ENCODE measurements around the gene NTSR1.

NTSR1 gene

DNA sequence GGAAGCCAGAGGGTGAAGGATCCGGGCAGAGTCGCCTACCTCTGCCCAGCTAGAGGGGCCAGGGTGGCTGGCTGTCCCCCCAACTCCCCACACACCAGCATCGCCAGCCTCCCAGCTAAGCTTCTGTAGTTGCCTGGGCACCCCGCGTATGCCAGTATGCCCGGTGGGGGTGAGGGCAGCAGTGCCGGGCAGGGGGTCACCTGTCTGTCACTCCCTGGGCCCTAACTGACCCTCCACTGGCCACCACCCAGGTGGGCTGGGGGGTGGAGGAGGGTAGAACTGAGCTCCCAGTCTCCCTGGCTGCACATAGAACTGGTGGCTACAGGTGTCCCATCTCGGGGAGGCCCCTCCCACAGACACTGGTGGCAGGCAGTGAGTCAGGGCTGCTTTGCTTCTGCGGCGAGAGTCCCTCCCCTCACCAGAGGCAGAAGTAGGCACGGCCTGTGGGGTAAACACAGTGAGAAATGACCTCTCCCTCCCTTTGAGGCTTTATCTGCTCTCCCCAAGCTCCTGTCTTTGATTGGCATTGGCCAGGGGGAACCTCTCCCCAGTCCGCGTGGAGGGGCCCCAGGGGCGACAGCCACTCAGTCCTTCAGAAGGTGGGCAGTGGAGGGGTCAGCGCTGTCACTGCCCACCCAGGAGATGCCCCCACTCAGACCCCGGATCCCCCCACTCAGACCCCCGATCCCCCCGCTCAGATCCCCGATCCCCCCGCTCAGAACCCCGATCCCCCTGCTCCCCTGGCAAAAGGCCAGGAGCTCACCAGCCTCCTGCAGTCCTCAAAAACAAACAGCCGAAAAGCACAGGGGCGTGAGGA, 2.5 kb downstream of the NTSR1 start:
- no peak for DNase-seq

DNA sequence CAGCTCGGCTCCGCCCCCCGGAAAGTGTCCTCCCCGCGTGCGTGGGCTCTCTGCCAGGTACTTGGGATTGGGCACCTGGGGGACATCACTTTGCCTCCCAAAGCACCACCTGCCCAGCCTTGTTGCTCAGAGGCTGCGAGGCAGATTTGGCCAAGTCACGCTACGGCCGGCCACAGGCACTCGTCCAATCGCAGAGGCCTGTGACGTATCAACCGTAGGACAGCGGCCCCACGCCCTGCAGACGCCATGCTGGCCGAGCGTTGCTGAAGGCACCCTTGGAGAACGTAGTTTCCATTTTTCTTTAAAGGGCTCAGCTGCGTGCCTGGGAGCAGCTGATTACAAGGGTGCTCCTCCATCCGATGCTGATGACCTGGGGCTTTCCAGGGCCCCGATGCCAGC, 3.1 kb downstream of the NTSR1 start:
- no peak for DNase-seq

DNA sequence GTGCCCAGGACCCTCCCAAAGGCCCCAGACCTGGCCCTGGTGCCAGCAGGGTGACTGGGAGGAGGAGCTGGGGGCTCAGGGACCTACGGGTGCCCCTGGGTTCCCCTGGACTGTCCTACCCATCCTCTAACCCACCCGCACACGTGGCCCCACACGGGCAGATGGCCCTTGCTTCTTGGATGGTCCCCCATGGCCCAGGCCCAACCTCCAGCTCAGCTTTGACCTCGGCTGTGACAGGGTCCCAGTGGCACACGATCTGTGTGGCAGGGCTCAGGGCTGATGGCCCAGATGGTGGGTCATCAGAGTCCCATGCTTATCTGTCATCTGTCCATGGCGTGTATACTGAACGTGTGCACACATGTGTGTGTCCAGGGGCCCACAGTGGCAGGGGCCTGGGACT, 4.0 kb downstream of the NTSR1 start:
- DNase-seq, result no peak

DNA sequence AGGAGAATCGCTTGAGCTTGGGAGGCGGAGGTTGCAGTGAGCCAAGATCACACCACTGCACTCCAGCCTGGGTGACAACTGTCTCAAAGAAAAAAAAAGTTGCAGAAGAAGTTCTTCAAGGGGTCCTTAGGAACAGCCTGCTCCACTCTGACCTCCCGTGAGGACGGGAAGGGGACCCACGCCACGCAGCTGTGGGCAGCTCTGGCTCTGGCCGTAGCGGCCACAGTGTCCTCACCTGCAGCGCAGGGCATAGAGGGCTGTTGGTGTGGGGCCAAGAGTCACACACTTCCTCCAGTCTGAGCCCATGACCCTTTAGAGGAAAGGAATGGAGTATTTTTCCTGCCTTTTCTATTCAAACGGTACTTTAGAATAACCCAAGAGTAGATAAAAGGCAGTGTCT, 5.4 kb downstream of the NTSR1 start:
- no peak for DNase-seq

DNA sequence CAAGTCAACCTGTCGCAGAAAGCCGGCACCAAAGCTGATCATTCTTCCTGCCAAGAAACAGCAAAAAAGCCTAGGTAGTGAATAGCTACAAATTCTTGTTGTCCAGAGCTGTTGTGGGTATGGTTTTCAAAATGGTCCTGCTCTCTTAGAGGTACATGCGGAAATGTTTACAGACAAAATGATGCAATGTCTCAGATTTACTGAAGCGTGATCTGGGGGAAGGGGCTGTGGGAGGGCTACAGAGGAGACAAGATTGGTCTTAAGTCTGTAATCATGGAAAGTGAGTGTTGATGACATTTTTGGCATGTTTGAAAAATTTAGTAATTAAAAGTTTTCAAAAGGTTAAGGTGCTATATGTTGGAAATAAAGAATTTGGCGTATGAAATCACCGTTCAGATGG, 6.2 kb downstream of the NTSR1 start:
- no peak for DNase-seq

DNA sequence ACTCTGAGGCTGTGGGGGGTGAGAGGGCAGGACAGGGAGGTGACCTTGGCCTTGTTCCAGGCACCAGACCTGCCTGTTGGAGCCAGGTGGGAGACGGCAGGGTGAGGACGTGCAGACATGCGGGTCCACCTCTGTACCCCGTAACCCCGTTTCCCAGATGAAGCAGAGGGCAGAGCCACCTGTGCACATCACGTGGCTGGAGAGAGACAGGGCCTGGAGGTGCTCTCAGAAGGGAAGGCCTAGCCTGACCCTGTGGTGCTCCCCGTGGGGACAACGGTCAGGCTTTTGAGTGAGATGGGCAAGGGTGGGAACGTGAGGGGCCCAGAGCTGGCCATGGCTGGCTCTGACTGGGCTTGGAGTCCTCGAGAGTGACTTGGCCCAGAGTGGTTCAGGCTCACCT, 6.6 kb downstream of the NTSR1 start:
- DNase-seq, result no peak

DNA sequence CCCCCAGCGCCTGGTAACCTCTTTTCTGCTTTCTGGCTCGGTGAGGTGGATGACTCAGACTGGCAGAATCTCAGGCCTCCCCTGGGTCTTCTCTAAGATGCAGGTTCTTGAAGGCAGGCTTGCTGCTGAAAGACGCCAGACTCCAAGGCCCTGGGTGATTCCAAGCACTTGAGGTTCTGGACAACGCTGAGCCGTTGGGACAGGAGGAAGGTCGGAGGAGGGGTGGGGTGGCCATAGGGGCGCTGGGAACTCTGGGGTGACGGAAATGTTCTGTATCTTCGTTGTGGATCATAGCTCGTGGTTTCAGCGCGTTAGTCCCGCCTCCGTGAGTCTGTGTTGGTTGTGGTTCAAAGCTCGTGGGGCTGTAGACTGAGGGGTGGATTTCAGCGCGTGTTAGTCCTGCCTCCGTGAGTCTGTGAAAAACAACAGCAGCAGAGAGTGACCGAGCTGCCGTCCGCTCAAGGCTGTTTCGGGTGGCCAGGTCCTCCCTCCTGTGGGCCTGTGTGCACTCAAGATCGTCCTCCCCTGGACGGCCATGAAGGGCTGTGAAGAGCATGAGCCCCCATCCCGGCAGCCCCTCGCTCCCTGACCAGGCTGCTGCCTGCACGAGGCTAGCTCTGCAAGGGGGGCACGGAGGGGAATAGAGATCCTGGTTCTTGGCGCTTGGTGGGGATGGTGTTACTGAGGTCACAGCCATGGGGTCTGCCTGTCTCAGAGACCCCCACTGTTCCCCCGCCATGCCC, 7.7 kb downstream of the NTSR1 start:
- no peak for DNase-seq

DNA sequence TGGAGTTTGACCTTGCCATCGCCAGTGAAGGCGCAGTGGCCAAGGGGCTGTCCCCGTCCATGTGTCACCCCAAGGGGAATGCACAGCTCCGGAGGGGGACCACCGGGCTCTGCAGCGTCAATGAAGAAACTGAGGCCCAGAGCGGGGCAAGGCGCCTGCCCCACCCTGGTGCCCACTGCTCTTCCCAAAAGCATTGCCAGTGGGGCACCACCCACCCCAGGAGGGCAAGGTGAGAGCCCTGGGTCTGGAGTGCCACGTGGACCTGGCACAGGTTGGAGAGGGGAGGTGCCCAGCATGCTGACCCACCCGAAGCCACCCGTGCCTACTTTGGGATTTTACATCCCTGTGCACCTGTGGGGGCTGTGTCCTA, 8.3 kb downstream of the NTSR1 start:
- no peak for DNase-seq

DNA sequence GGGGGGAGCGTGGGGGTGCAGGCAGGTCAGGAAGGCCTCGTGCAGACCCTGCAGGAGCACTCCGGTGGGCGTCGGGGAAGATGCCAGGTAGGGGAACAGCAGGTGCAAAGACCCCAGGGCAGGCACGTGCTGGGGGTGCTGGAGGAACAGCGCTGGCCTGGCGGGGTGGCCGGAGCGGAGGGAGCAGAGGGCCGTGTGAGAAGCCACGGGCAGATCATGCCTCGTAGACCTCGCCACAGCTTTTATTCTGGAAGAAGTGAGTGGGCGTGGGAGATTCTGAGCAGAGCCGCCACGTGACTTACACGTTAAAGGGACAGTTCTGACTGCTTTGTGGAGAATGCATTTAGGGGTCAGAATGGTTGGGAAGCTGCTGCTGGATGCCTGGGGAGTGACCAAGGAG, 9.3 kb downstream of the NTSR1 start:
- no peak for DNase-seq

DNA sequence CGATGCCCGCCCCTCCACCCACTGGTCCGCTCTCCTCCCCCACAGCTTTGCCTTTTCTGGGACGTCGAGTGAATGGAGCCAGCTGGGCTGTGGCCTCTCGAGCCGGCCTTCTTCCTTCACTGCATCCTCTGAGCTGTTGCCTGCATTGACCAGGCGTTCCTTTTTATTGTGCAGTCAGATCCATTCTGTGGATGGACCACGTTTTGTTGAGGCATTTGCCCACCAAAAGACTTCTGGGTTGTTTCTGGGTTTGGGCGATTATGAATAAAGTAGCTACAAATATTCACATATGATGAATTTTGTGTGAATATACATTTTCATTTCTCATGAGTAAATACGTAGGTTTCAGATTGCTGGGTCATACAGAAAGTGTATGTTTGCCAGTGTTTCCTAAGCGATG, 9.9 kb downstream of the NTSR1 start:
- DNase-seq, result no peak

DNA sequence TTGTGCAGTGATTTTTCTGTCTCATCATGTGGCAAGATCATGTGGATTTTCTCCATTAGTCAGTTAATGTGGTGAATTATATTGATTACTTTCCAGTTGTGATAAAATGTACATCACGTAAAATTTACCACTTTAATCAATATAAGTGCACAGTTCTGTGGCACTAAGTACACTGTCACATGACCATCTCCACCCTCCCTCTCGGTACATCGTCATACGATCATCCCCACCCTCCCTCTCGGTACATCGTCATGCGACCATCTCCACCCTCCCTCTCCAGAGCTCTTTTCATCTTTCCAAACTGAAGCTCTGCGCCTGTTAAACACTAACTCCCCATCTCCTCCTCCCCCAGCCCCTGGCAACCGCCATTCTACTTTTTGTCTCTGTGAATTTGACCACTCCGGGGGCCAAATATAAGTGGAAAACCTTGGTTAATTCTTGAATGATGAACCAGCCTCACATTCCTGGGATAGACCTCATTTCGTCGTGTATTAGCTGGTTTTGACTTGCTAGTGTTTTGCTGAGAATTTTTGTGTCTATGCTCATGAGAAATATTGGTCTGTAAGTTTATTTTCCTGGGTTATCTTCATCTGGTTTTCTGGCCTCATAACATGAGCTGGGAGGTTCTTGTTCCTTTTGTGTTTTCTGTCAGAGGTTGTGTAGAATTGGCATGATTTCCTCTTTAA, 10.8 kb downstream of the NTSR1 start:
- peak; percentile 14 for DNase-seq

DNA sequence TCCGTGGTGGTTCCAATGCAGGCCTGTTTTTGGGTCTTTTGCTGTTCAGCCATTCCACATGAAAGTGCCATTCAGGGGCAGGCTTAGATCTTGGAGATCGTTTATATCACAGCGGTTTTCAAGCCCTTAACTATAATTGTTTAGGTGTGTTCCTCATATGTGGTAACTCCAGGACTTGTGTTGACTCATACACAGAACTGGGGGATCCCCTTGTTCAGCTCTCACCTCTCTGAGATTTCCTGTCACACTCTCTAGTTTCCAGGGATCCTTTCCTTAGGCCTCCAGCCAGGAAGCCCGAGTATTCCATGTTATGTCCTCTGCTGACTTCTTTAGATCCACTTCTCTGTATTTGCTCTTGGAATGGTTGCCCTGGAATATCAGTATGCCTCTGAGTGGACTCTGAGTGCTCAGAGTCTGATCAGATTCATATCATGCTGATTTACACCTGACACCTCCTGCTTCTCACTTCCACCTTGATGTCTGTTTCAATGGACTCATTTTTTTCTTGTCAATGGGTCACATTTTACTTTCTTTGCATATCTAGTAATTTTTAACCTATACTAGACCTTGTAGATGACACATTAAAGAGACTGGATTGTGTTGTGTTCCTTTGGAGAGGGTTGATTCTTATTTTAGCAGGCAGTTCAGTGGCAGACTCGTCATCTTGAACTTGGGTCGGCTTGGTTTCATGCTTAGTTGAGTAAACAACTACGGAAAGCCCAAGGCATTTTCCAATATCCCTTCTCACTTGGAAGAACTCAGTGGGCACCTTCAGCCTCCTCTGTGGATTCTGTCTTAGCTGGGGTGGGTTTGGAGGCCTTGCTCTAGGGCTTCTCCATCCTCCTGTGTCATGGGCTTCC, 13.1 kb downstream of the NTSR1 start:
- DNase-seq, result no peak

DNA sequence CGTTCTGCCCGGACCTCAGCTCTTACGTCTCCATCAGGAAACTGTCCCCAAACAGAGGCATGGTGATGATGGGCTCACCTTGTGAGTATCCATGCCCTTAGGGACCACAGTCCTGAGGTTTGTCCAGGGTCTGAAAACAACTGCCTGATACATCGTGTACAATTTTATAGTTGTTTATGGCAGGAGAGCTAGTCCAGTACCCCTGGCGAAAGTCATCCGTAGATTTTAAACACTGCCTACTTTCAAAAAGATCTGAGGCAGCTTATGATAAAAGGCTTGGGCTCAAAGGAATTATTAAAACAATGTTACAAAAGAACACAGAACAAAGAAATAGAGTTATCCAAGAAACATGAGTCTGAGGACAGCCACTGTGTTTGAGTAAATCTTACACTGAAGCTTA, 14.0 kb downstream of the NTSR1 start:
- DNase-seq, result no peak

DNA sequence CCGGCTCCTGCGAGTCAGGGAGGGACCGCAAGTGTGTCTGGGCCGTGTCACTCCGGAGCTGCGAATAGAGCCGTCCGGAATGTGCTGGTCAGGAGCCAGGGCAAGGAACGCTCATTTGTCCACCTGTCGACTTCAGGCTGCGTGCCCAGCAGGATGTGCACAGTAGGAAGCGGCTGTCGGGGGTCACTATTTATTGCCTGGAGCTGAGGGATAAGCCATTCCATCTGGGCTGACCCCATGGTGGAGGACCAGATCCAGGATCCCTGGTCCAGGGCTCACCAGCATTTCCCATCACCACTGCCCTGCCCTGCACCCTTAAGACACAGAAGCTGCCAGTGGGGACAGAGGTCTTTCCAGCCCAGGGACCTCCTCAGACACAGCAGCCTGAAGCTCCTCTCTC, 14.7 kb downstream of the NTSR1 start:
- no peak for DNase-seq

DNA sequence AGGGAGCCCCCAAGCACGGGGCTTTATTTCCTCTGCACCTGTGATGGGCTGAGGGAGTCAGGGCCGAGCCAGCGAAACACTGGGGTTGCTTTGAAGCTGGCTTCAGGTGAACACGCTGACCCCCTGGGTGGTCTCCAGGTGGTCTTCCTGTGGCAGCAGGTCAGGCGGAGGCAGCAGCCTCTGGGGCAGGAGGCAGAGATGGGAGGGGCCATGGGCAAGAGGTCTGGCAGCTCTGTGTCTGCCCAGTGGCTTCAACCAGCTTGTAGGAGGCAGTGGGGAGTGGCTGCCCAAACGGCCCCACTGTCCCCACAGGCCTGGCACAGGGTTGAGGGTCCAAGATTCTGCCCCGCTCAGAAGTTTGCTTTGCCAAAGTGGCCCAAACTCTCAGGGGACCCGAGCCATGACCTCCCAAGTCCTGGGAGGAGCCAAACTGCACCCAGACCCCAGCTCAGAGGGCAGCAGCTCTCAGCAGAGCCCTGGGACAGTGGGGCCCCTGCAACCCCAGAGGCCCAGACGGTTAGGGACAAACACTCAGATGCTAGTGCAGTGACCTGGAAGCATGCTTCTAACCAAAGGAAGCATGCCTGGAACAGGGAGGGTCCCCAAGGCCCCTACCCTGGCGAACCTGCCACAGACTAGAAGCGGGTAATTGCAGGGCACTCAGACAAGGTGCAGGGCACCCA, 15.3 kb downstream of the NTSR1 start:
- DNase-seq, result no peak

DNA sequence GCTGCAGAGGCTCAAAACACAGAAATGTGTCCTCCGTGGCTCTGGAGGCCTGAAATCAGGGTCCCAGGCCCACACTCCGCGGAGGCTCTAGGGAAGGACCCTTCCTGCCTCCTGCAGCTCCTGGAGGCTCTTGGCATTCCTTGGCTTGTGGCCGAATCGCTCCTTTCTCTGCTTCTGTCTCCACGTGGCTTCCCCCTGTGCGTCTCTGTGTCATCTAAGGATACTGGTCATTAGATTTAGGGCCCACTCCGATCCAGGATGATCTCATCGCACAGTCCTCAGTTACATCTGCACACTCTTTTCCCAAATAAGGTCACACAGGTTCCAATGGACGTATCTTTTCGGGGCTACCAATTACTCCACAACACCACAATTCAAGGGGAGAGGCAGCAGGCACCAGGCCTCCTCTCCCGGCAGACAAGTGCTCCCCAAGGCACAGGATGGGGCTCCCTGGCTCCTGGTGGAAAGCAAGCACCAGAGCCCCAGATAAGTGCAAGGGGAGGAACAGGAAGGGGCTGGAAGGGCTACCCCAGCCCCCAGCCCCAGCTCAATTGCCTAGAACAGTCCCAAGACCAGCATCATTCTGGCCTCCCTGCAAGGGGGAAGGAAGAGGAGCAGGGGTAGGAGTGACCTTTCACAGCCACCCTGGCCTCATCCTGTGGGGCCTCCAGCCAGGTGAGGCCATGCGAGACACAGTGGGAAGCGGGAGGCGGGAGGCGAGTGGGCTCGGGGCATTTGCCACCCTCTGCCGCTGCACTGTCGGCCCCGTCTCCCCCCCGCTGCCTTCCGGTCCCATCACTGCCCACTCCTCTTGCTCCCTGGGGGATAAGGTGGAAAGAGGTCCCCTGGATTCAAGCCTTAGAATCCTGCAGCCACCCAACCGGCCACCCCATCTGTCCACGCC, 16.3 kb downstream of the NTSR1 start:
- DNase-seq, result no peak

DNA sequence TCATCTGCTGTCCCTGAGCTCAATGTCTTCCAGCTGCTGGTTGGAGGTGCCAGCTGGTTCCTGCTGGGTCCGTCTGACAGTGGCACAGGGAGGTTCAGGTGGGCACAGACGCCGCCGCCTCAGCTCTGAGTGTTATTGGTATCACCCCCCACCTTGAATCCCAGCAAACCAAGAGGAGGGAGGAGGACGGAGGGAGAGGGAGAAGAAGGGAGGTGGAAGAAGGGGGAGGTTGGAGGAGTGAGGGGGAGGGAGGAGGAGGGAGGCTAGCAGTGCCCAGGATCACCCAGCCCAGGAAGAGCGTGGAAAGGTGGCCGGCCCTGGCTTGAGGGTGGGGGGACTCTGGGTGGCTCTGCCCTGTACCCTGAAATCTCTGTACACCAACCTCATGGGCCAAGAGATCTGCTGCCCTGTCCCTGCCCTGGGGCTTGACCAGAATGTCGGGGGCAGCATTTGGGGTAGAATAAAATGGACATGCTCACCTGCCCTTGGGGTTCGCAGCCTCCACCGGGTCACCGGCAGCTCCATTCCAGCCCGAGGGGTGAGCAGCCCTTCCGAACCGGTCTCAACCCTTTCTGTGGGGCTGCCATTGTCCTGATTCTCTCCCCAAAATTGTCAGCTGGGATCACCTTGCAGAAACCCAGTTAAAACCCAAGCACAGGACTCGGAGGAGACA, 17.1 kb downstream of the NTSR1 start:
- no peak for DNase-seq

DNA sequence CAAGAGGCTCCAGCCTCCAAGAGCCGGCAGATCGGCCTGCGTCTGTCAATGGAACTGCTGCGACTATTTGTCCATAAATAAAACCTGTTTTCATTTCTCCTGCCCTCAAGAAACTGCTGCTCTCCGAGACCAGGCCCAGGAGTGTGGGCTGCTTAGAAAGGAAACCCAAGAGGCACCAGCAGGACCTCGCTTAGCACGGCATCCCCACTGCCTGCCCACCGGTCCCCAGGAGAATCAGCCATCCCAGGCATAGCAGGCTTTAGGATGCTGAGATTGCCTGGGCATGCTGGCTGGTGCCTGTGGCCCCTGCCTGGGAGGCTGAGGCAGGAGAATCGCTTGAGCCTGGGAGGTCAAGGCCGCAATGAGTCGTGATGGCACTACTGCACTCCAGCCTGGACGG, 17.6 kb downstream of the NTSR1 start:
- DNase-seq, result no peak

DNA sequence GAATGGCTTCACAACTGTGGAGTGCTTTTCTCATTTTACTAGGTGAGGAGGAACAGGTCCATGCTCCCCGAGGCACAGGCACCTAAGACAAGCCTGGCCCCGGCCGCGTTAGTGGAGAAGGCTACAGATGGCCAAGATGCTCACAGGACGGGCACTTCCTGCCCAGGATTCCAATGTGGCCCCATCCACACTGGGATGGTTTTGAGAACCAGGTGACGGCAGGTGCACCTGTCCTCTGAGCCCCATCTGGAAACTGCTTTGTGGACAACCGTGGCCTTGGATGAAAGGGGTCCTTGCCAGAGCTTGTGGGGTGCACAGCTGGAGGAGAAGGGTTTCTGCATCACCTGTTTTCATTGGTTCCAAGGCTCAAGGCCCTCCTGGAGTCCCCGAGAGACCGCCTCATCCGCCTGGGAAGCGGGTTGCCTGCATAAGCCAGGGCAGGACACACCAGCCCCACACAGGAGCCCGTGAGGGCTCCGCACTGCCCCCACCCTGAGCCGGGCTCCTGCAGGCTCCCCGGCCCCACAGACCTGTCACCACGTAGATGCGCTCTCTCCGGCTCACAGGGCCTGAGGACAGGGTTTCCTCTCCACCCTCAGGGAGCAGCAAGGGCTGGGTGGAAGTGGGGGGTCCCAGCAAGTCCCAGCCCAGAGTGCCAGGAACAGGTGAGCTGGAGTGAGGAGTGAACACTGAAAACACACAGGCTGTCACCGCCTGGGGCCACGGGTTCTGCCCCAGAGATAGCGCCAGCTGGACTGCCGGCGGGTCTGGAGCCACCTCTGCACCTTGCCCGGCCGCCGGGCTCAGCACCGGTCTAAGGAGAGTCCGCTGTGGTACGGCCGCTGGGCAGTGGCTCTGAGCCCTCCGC, 18.3 kb downstream of the NTSR1 start:
- DNase-seq, result no peak

DNA sequence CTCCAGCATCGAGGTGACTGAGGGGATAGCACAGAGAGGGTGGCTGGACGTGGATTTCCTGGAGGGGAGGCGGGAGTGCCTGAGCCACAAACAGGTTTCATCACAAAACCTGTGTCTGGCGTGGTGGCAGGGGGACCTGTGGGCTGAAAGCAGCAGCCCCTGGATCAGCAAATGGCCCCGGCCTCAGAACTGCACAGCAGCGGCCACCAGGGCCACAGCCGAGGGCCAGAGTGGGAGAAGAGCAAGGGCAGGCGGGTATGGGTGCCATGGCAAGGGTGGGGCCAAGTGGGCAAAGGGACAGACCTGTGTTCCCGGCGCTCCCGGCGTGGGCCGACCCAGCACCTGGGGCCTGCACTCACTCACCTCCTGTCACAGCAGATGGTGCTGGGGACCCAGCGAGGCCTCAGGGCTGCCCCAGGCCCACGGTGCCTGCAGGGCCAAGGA, 19.0 kb downstream of the NTSR1 start:
- DNase-seq, result no peak
